ENCODE results near the gene PCDHGC3. TPM values are rescaled to one million over a fixed set of nuclear protein-coding genes. Genes with fewer than 3 reads are reported as not detected.

The PCDHGC3 gene
- total and polyA plus RNA-seq, 2 of the 4 experiments (the other 2 are of a cell fraction): 21.1 to 72.1 TPM

- no peak overlapping the region for H2BK5ac ChIP-seq (ENCODE audit: low read depth, low read length, poor library complexity, severe bottlenecking)
- H3K36me3 ChIP-seq (ENCODE audit: control insufficient read depth, insufficient read depth, low read length): peaks cover 28% of the 10 kb centered on the region
- in situ Hi-C loops (cut with MboI; ENCODE audit: low sequenced_read_pairs): no loop called here
- no peak overlapping the region for H3K23ac ChIP-seq (ENCODE audit: low read depth, low read length)
- no peak overlapping the region for H3K14ac ChIP-seq (replicated peaks; ENCODE audit: low read depth, low read length)
- H2BK15ac ChIP-seq (ENCODE audit: low read depth, low read length): no peak overlapping the region
- ATAC-seq (ENCODE audit: low read depth): no peak
- no peak overlapping the region for H4K91ac ChIP-seq (ENCODE audit: insufficient read depth, low read depth, low read length)
- no peak overlapping the region for H4K8ac ChIP-seq (ENCODE audit: low read depth in 2 of 2, low read length in 2 of 2)
- H3K27me3 ChIP-seq (ENCODE audit: control insufficient read depth, insufficient read depth, low read length): no peaks in the 10 kb centered on the region
- H3K4ac ChIP-seq (ENCODE audit: low read depth, low read length): no peak overlapping the region
- 100% methylated on average over 1 of the region's 2 CpGs; no CpG with 5 or more reads in 1 of the 2 experiments for WGBS, 2 experiments (ENCODE audit: extremely low coverage in 2 of 2, insufficient read length in 1 of 2)
- peaks cover 16% of the 10 kb centered on the region for H3K4me1 ChIP-seq (ENCODE audit: control insufficient read depth, insufficient read depth, low read length)
- DNase-seq: no peak
- CTCF ChIA-PET: no interaction called here
- H2BK120ac ChIP-seq (ENCODE audit: low read depth, low read length): no peak overlapping the region
- no peak overlapping the region for H3K4me2 ChIP-seq (ENCODE audit: low read depth, low read length)
- no peaks in the 10 kb centered on the region for H3K9me3 ChIP-seq (ENCODE audit: control insufficient read depth, insufficient read depth, low read length)
- no peak overlapping the region for H2BK20ac ChIP-seq (ENCODE audit: low read depth, low read length)
- peaks cover 9 to 13% of the 10 kb centered on the region in 2 experiments; a peak in 3 of 4 replicates for H3K79me1 ChIP-seq (ENCODE audit: low read depth in 1 of 2, low read length in 2 of 2)
- H4K20me1 ChIP-seq (ENCODE audit: insufficient read depth, low read length): peaks cover 14% of the 10 kb centered on the region
- no peak overlapping the region for H2AK5ac ChIP-seq (ENCODE audit: low read depth, low read length)
- H3K9me1 ChIP-seq (ENCODE audit: insufficient read depth, low read length): peaks cover 3% of the 10 kb centered on the region; the same call in 1 of the 2 replicates
- POLR2A ChIA-PET (ENCODE audit: unreplicated experiment): no interaction called here
- no peak overlapping the region for H3K56ac ChIP-seq (ENCODE audit: extremely low read depth, insufficient read depth, low read length)
- dilution Hi-C loops (cut with HindIII; ENCODE audit: low sequenced_read_pairs, unreplicated experiment): no loop called here
- no peak overlapping the region for H3K4me3 ChIP-seq (ENCODE audit: insufficient read depth, low read depth, low read length)
- no peak overlapping the region for H3K27ac ChIP-seq (ENCODE audit: insufficient read depth, low read length)
- H3K9ac ChIP-seq (ENCODE audit: low read depth, low read length): no peak overlapping the region
- no TSS peak for BruUV-seq (replicated peaks)
- no peak overlapping the region for H2AFZ ChIP-seq (replicated peaks; ENCODE audit: low read length, poor library complexity)
- TF ChIP-seq RAD21 (IDR thresholded peaks at IDR 0.05; ENCODE audit: low read length) (no peak), MAFK (IDR thresholded peaks at IDR 0.05; ENCODE audit: low read depth, low read length) (no peak), CHD1 (IDR thresholded peaks at IDR 0.05; ENCODE audit: low read depth, low read length) (no peak), MAZ (IDR thresholded peaks at IDR 0.05; ENCODE audit: borderline replicate concordance, low read depth, low read length) (no peak)
- H4K5ac ChIP-seq (ENCODE audit: low read depth, low read length): no peak overlapping the region
- no peak overlapping the region for H3K18ac ChIP-seq (ENCODE audit: low read depth, low read length)
- H2AK9ac ChIP-seq (replicated peaks; ENCODE audit: low read depth, low read length, poor library complexity): no peak overlapping the region
- intact Hi-C loops (cut with micrococcal nuclease): no loop called here
Observed at GRCh38 chr5:141503681-141504080, 27.9 kb downstream of the PCDHGC3 start.

Data from IMR-90 (cell line).